Prostate gland (tissue), 2 donors: ENCODE measurements around the gene ARRDC3. TPM values are rescaled to one million over a fixed set of nuclear protein-coding genes. Genes with fewer than 3 reads are reported as not detected.

Experiments
- DNase-seq: peaks from one replicate; pipeline ENCODE4 v3.0.0-alpha.2; 2019; ENCODE audit warnings: low spot score
- H3K27ac ChIP-seq, 2 donors: fragments of 200-600 bp; sonication (generic); 2 replicates each; pipeline ENCODE4 v1.5.1; 2017 to 2019
- H3K27me3 ChIP-seq: fragments of 200-600 bp; sonication (generic); replicated peaks from 2 replicates; pipeline ENCODE4 v1.5.1; 2019; ENCODE audit not compliant: insufficient read depth
- H3K36me3 ChIP-seq, 2 donors: fragments of 200-600 bp; sonication (generic); 1 replicate in 1 of 2; 2 replicates in 1 of 2; pipeline versions ENCODE4 v1.5.1 to v1.8.1; 2017 to 2019
- H3K4me1 ChIP-seq: fragments of 200-600 bp; sonication (generic); replicated peaks from 2 replicates; pipeline ENCODE4 v1.5.1; 2019
- H3K4me3 ChIP-seq, 2 donors: fragments of 200-600 bp; sonication (generic); 2 replicates each; pipeline ENCODE4 v1.5.1; 2017 to 2019
- H3K9me3 ChIP-seq: fragments of 200-600 bp; sonication (generic); 2 replicates; pipeline ENCODE4 v1.5.1; 2017
- POLR2A ChIP-seq: fragments of 450-650 bp; IDR thresholded peaks from one replicate; pipeline ENCODE4 v1.6.1; 2016; ENCODE audit warnings: antibody characterized with exemption, mild to moderate bottlenecking
- POLR2AphosphoS5 ChIP-seq: sonication (generic); formaldehyde crosslinking; IDR thresholded peaks from one replicate; pipeline ENCODE4 v1.6.1; 2017; ENCODE audit warnings: antibody characterized with exemption
- WGBS: methylation state at CpG from one replicate; pipeline ENCODE4 v1.1.5; 2018; 5-methylcytosine and 5-hydroxymethylcytosine counted together
- intact Hi-C: fragments of 100-400 bp; cut with DNase I; formaldehyde crosslinking; loops from one replicate; pipeline ENCODE4 v1.14.2; 2022
- total RNA-seq, 2 donors: library from RNA; depleted of rRNA; stranded (reverse); fragments of >200 nt; gene quantifications; one replicate each; pipeline ENCODE4 v1.1.0, GENCODE V29; 2016
- TF ChIP-seq, protein P1 (sequence below), 4 experiments: fragments of 200-600 bp in 2 of 4; fragments of 450-650 bp in 2 of 4; sonication (generic) in 2 of 4; IDR thresholded peaks; 1 replicate in 3 of 4; 2 replicates in 1 of 4; pipeline ENCODE4 v1.5.1; 2016 to 2019; ENCODE audit warnings: antibody characterized with exemption in 4 of 4, mild to moderate bottlenecking in 2 of 4, moderate library complexity in 2 of 4

Gene ARRDC3
- total RNA-seq, 2 donors from 2014 or later, result 31.4 to 54.9 TPM

DNA sequence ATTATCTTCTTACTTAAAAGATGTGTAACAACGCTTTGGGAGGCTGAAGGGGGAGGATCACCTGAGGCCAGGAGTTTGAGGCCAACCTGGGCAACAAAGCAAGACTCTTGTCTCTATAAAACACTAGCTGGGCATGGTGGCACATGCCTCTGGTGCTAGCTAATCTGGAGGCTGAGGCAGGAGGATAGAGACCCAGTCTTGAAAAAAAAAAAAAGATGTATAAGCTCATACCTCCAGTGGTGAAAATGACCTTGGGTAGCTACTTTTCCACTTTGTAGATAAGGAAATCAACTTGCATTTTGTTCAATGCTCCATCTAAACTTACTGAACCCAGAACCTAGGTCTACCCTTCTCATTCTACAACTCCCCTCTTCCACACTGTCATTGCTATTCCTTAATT lies 16.6 kb downstream of the ARRDC3 start:
- no peak for DNase-seq
- Histone ChIP-seq H3K9me3 (no peaks in the 10 kb centered on the region), H3K27ac (no peak overlapping the region), H3K27me3 (no peaks in the 10 kb centered on the region), H3K36me3 (peaks cover 0 to 5% of the 10 kb centered on the region in 2 donors), H3K4me1 (no peaks in the 10 kb centered on the region), H3K4me3 (no peak overlapping the region)
- intact Hi-C loops, result no loop called here
- WGBS, result 100% methylated on average over 1 of the region's 1 CpG
- TF ChIP-seq, protein P1, sequence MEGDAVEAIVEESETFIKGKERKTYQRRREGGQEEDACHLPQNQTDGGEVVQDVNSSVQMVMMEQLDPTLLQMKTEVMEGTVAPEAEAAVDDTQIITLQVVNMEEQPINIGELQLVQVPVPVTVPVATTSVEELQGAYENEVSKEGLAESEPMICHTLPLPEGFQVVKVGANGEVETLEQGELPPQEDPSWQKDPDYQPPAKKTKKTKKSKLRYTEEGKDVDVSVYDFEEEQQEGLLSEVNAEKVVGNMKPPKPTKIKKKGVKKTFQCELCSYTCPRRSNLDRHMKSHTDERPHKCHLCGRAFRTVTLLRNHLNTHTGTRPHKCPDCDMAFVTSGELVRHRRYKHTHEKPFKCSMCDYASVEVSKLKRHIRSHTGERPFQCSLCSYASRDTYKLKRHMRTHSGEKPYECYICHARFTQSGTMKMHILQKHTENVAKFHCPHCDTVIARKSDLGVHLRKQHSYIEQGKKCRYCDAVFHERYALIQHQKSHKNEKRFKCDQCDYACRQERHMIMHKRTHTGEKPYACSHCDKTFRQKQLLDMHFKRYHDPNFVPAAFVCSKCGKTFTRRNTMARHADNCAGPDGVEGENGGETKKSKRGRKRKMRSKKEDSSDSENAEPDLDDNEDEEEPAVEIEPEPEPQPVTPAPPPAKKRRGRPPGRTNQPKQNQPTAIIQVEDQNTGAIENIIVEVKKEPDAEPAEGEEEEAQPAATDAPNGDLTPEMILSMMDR (IDR thresholded peaks at IDR 0.05), result no peak
- TF ChIP-seq POLR2A (no peak), POLR2AphosphoS5 (no peak)

DNA sequence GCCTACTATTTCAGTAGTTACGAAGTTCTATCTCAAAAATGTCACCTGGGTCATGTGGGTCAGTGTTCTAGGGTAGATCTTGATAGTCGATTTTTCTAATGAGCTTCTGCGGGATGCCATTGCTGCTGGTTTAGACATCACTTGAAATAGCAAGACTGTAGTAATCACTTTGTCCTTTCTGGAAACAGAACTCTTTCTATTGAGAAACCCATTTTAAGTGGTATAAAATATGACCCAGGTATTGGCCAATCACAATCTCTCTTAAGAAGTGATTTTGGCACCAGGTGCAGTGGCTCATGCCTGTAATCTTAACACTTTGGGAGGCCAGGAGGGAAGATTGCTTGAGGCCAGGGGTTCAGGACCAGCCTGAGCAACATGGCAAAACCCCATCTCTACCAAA lies 17.6 kb downstream of the ARRDC3 start:
- Histone ChIP-seq H3K27ac (no peak overlapping the region), H3K9me3 (no peaks in the 10 kb centered on the region), H3K36me3 (peaks cover 0 to 5% of the 10 kb centered on the region in 2 donors), H3K4me1 (no peaks in the 10 kb centered on the region), H3K27me3 (no peaks in the 10 kb centered on the region), H3K4me3 (no peak overlapping the region)
- no peak for DNase-seq
- 97% methylated on average over 3 of the region's 3 CpGs for WGBS
- intact Hi-C loops, result no loop called here
- no peak for TF ChIP-seq POLR2A

DNA sequence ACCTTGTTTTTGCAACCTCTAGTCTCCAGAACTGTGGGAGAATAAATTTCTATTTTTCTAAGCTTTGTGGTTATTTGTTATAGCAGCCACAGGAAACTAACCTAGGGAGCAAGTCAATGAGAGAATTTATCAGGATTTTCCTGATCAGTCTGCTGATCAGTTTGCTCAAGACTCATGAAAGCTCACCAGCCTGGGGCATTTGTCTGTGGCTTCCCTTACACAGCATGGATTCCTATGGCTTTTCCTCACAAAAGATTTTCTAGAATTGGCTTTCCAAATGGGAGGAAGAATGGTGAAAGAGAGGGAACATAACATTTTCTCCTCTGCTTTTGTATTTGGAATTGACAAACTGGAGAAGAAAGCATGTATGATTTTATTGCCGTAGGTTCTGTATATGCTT lies 20.2 kb downstream of the ARRDC3 start:
- Histone ChIP-seq H3K4me3 (no peak overlapping the region), H3K27me3 (no peaks in the 10 kb centered on the region), H3K27ac (no peak overlapping the region), H3K4me1 (no peaks in the 10 kb centered on the region), H3K9me3 (no peaks in the 10 kb centered on the region), H3K36me3 (peaks cover 0 to 5% of the 10 kb centered on the region in 2 donors)
- WGBS, result 90% methylated on average over 1 of the region's 1 CpG
- intact Hi-C loops, result no loop called here
- DNase-seq, result no peak
- TF ChIP-seq POLR2AphosphoS5, result no peak
- TF ChIP-seq POLR2A, result no peak
- TF ChIP-seq, protein P1 (IDR thresholded peaks at IDR 0.05), result no peak

DNA sequence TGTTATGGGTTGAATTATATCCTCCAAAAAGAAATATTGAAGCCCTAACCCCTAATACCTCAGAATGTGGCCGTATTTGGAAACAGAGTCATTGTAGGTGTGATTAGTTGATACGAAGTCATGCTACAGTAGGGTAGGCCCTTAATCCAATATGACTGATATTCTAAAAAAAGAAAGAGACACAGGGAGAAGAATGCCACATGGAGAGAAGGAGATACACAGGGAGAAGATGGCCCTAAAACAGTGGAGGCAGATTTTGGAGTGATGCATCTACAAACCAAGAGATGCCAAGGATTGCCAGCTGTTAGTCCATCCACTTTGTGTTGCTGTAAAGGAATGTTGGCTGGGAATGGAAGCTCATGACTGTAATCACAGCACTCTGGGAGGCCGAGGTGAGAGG lies 21.3 kb downstream of the ARRDC3 start:
- 97% methylated on average over 3 of the region's 3 CpGs for WGBS
- intact Hi-C loops, result no loop called here
- no peak overlapping the region for H3K27ac ChIP-seq
- H3K9me3 ChIP-seq, result no peaks in the 10 kb centered on the region
- H3K4me1 ChIP-seq, result no peaks in the 10 kb centered on the region
- no peak overlapping the region for H3K4me3 ChIP-seq
- no peaks in the 10 kb centered on the region for H3K36me3 ChIP-seq
- no peaks in the 10 kb centered on the region for H3K27me3 ChIP-seq
- TF ChIP-seq POLR2AphosphoS5, result no peak
- no peak for TF ChIP-seq POLR2A
- TF ChIP-seq, protein P1 (IDR thresholded peaks at IDR 0.05), result no peak
- no peak for DNase-seq

DNA sequence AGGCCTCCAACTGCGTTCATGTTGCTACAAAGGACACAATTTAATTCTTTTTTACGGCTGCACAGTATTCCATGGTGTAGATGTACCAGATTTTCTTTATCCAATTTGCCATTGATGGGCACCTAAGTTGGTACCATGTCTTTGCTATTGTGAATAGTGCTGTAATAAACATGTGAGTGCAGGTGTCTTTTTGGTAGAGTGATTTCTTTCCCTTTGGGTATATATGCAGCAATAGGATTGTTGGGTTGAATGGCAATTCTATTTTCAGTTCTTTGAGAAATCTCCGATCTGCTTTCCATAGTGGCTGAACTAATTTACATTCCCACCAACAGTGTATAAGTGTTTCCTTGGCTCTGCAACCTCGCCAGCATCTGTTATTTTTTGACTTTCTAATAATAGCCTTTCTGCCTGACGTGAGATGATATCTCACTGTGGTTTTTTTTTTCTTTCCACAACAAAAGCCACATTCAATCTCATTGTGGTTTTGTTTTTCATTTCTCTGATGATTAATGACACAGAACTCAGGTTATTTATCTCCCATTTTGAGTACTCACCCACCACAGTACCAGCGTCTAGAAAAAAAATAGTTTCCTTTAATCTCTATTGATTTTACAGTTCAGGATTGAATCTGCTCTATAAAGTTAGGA lies 21.9 kb downstream of the ARRDC3 start:
- DNase-seq, result no peak
- intact Hi-C loops, result no loop called here
- no peaks in the 10 kb centered on the region for H3K4me1 ChIP-seq
- H3K36me3 ChIP-seq, result no peaks in the 10 kb centered on the region
- H3K27me3 ChIP-seq, result no peaks in the 10 kb centered on the region
- TF ChIP-seq POLR2AphosphoS5, result no peak
- TF ChIP-seq POLR2A, result no peak
- TF ChIP-seq, protein P1 (IDR thresholded peaks at IDR 0.05), result no peak
- no peak overlapping the region for H3K4me3 ChIP-seq
- WGBS, result 70% methylated on average over 6 of the region's 6 CpGs
- no peaks in the 10 kb centered on the region for H3K9me3 ChIP-seq
- no peak overlapping the region for H3K27ac ChIP-seq
